GM10248 (cell line): ENCODE results near the gene ST7.

Source experiments
- CTCF ChIA-PET: fragments of 300-600 bp; sonication (Branson Sonifier 250); formaldehyde crosslinking; extraction: SDS; loops from one replicate; lab custom pipeline; 2021; ENCODE audit warnings: antibody characterized with exemption; lab: Yijun Ruan, JAX
- POLR2A ChIA-PET: fragments of 350-650 bp; sonication (Branson Sonifier 250); formaldehyde crosslinking; extraction: SDS; loops from one replicate; lab custom pipeline; 2020; ENCODE audit warnings: antibody characterized with exemption; lab: Yijun Ruan, JAX
- DNase-seq: peaks from one replicate; pipeline ENCODE4 v3.0.0; 2012; ENCODE audit errors: extremely low spot score
- CTCF ChIP-seq: IDR thresholded peaks from 2 replicates; pipeline ENCODE4 v1.5.1; 2012; ENCODE audit warnings: mild to moderate bottlenecking, low read depth; ENCODE audit errors: extremely low read depth, missing control alignments, control extremely low read depth

The ST7 gene

GRCh38 chr7:117098457-117098856 lies 145.2 kb downstream of the ST7 start:
- no peak for TF ChIP-seq CTCF
- POLR2A ChIA-PET = no interaction called here
- CTCF ChIA-PET = interaction anchor here (1.2 to 1.5 kb wide), 2 partner anchors 10 to 21 kb away, joined by 4 read pairs; no protein-coding TSS in a partner anchor
- DNase-seq = no peak

- POLR2A ChIA-PET = no interaction called here
- no peak for DNase-seq
- CTCF ChIA-PET = interaction anchor here (0.7 to 1.6 kb wide), 8 partner anchors 8 to 113 kb away, joined by 3 to 6 read pairs (median 4); no protein-coding TSS in a partner anchor
- TF ChIP-seq CTCF = no peak
These were observed 147.7 kb downstream of the ST7 start for GRCh38 chr7:117101026-117101425.

GRCh38 chr7:117110480-117111315 lies 157.4 kb downstream of the ST7 start:
- TF ChIP-seq CTCF = no peak
- POLR2A ChIA-PET = no interaction called here
- CTCF ChIA-PET = interaction anchor here (0.8 to 3.7 kb wide), 17 partner anchors 8 to 180 kb away, joined by 3 to 25 read pairs (median 3); no protein-coding TSS in a partner anchor
- DNase-seq = peak; percentile 64

- ChIA-PET POLR2A (no interaction called here), CTCF (interaction anchor here (0.8 to 3.7 kb wide), 11 partner anchors 9 to 181 kb away, joined by 3 to 25 read pairs (median 3); no protein-coding TSS in a partner anchor)
- no peak for TF ChIP-seq CTCF
- no peak for DNase-seq
These were observed 158.2 kb downstream of the ST7 start for GRCh38 chr7:117111535-117111934.

GRCh38 chr7:117112640-117113039 lies 159.3 kb downstream of the ST7 start:
- CTCF ChIA-PET = interaction anchor here (1.2 to 16.6 kb wide), 5 partner anchors 9 to 182 kb away, joined by 3 to 274 read pairs (median 3); no protein-coding TSS in a partner anchor
- TF ChIP-seq CTCF = no peak
- no peak for DNase-seq
- POLR2A ChIA-PET = no interaction called here

GRCh38 chr7:117113871-117114270 lies 160.6 kb downstream of the ST7 start:
- no peak for TF ChIP-seq CTCF
- ChIA-PET POLR2A (no interaction called here), CTCF (interaction anchor here (1.3 to 16.6 kb wide), 5 partner anchors 13 to 183 kb away, joined by 3 to 274 read pairs (median 6); no protein-coding TSS in a partner anchor)
- DNase-seq = no peak
